H1 (cell line): ENCODE data around the gene DOCK10. TPM values are rescaled to one million over a fixed set of nuclear protein-coding genes. Genes with fewer than 3 reads are reported as not detected.

Source experiments
- CTCF ChIA-PET: fragments of 300-600 bp; sonication (Branson Sonifier 250); formaldehyde crosslinking; loops from one replicate; lab custom pipeline; 2021; ENCODE audit not compliant: partially characterized antibody; lab: Charles Lee
- POLR2A ChIA-PET: fragments of 300-600 bp; sonication (Branson Sonifier 250); formaldehyde crosslinking; loops from one replicate; lab custom pipeline; 2021; ENCODE audit warnings: inconsistent platforms; ENCODE audit not compliant: partially characterized antibody; lab: Charles Lee
- DNase-seq, 2 experiments: peaks; one replicate each; pipeline versions ENCODE4 v3.0.0 to v3.0.0-alpha.2; 2010 to 2022; ENCODE audit warnings: low spot score in 2 of 2, low read depth in 1 of 2, mixed read lengths in 1 of 2
- FAIRE-seq: peaks from 2 replicates; lab custom pipeline; 2011; peaks lifted over from hg19 to GRCh38; lab: Jason Lieb, UNC
- H2AFZ ChIP-seq: 2 replicates; pipeline ENCODE4 v1.8.1; 2012; ENCODE audit warnings: low read length, inconsistent platforms
- H2AK5ac ChIP-seq: 2 replicates; pipeline ENCODE4 v1.6.1; 2013; ENCODE audit warnings: low read depth, low read length
- H2BK120ac ChIP-seq: replicated peaks from 2 replicates; pipeline ENCODE3; 2013; ENCODE audit warnings: low read depth, low read length, inconsistent platforms
- H2BK12ac ChIP-seq: 2 replicates; pipeline ENCODE4 v1.6.1; 2013; ENCODE audit warnings: low read depth, low read length
- H2BK15ac ChIP-seq: 2 replicates; pipeline ENCODE4 v1.6.1; 2013; ENCODE audit warnings: low read length
- H2BK20ac ChIP-seq: 2 replicates; pipeline ENCODE4 v1.6.1; 2013; ENCODE audit warnings: low read length
- H2BK5ac ChIP-seq: 2 replicates; pipeline ENCODE4 v1.6.1; 2013; ENCODE audit warnings: low read depth, low read length
- H3K14ac ChIP-seq: 2 replicates; pipeline ENCODE4 v1.6.1; 2013; ENCODE audit warnings: inconsistent platforms; ENCODE audit not compliant: insufficient read length
- H3K18ac ChIP-seq: 2 replicates; pipeline ENCODE4 v1.6.1; 2013; ENCODE audit warnings: low read length; ENCODE audit errors: extremely low read depth
- H3K23ac ChIP-seq: 2 replicates; pipeline ENCODE4 v1.6.1; 2013; ENCODE audit warnings: inconsistent platforms; ENCODE audit not compliant: insufficient read length
- H3K23me2 ChIP-seq: 2 replicates; pipeline ENCODE4 v1.6.1; 2013; ENCODE audit warnings: low read depth, low read length
- H3K27ac ChIP-seq: 2 replicates; pipeline ENCODE4 v1.6.1; 2011; ENCODE audit warnings: low read depth, low read length, inconsistent platforms
- H3K27me3 ChIP-seq, 4 experiments: replicated peaks in 1 of 4; 1 replicate in 1 of 4; 2 replicates in 3 of 4; pipeline versions ENCODE4 v1.6.1 to v1.8.1; 2011 to 2013; ENCODE audit warnings: low read length in 3 of 4, mild to moderate bottlenecking in 3 of 4, inconsistent platforms in 2 of 4, mixed read lengths in 2 of 4, moderate library complexity in 1 of 4; ENCODE audit not compliant: control insufficient read depth in 3 of 4, insufficient read depth in 3 of 4; ENCODE audit errors: extremely low read depth in 1 of 4
- H3K36me3 ChIP-seq, 4 experiments: 2 replicates each; pipeline versions ENCODE4 v1.6.1 to v1.8.1; 2011 to 2013; ENCODE audit warnings: mild to moderate bottlenecking in 4 of 4, low read length in 3 of 4, moderate library complexity in 2 of 4, control low read depth in 1 of 4, inconsistent platforms in 1 of 4; ENCODE audit not compliant: insufficient read depth in 4 of 4, control insufficient read depth in 2 of 4
- H3K4ac ChIP-seq: replicated peaks from 2 replicates; pipeline ENCODE3; 2013; ENCODE audit warnings: low read length, low read depth, mixed read lengths, inconsistent platforms; ENCODE audit not compliant: insufficient read length
- H3K4me1 ChIP-seq, 4 experiments: replicated peaks in 1 of 4; 1 replicate in 1 of 4; 2 replicates in 3 of 4; pipeline versions ENCODE4 v1.6.1 to v1.8.1; 2011 to 2013; ENCODE audit warnings: low read length in 3 of 4, inconsistent platforms in 2 of 4, mixed read lengths in 1 of 4; ENCODE audit not compliant: insufficient read depth in 4 of 4, control insufficient read depth in 3 of 4
- H3K4me2 ChIP-seq, 2 experiments: 2 replicates each; pipeline versions ENCODE4 v1.6.1 to v1.8.1; 2011 to 2013; ENCODE audit warnings: low read depth in 2 of 2, low read length in 2 of 2, control low read depth in 1 of 2, inconsistent platforms in 1 of 2, mild to moderate bottlenecking in 1 of 2; ENCODE audit not compliant: insufficient read depth in 1 of 2
- H3K4me3 ChIP-seq, 4 experiments: fragments of 200-600, 300-600 bp in 1 of 4; sonication (generic), shearing (Covaris generic), sonication (Bioruptor Twin) in 1 of 4; 2 replicates each; pipeline versions ENCODE4 v1.5.1 to v1.8.1; 2011 to 2016; ENCODE audit warnings: low read length in 4 of 4, low read depth in 3 of 4, control low read depth in 2 of 4, inconsistent platforms in 2 of 4, mild to moderate bottlenecking in 2 of 4, mixed read lengths in 1 of 4, moderate library complexity in 1 of 4; ENCODE audit not compliant: insufficient read depth in 2 of 4; ENCODE audit errors: extremely low read depth in 1 of 4
- H3K56ac ChIP-seq: replicated peaks from 2 replicates; pipeline ENCODE3; 2013; ENCODE audit warnings: low read depth, mild to moderate bottlenecking, mixed read lengths, low read length, inconsistent platforms; ENCODE audit not compliant: insufficient read length
- H3K79me1 ChIP-seq: 2 replicates; pipeline ENCODE4 v1.6.1; 2013; ENCODE audit warnings: low read depth, low read length, control low read depth
- H3K79me2 ChIP-seq, 2 experiments: 2 replicates each; pipeline versions ENCODE4 v1.6.1 to v1.8.1; 2012 to 2013; ENCODE audit warnings: low read length in 2 of 2, mild to moderate bottlenecking in 2 of 2, inconsistent platforms in 1 of 2; ENCODE audit not compliant: insufficient read depth in 2 of 2, control insufficient read depth in 1 of 2
- H3K9ac ChIP-seq, 4 experiments: replicated peaks in 1 of 4; 1 replicate in 1 of 4; 2 replicates in 3 of 4; pipeline versions ENCODE4 v1.6.1 to v1.8.1; 2011 to 2013; ENCODE audit warnings: low read depth in 3 of 4, low read length in 3 of 4, control low read depth in 2 of 4, mild to moderate bottlenecking in 2 of 4, moderate library complexity in 2 of 4, inconsistent platforms in 1 of 4; ENCODE audit errors: extremely low read depth in 1 of 4
- H3K9me3 ChIP-seq, 2 experiments: 2 replicates each; pipeline versions ENCODE4 v1.6.1 to v1.8.1; 2012 to 2013; ENCODE audit warnings: mild to moderate bottlenecking in 2 of 2, moderate library complexity in 2 of 2, control low read depth in 1 of 2, inconsistent platforms in 1 of 2, low read depth in 1 of 2, low read length in 1 of 2, mixed read lengths in 1 of 2; ENCODE audit not compliant: insufficient read depth in 2 of 2
- H4K20me1 ChIP-seq, 2 experiments: replicated peaks in 1 of 2; 2 replicates each; pipeline versions ENCODE3 to v1.8.1; 2011 to 2013; ENCODE audit warnings: inconsistent platforms in 2 of 2, low read length in 2 of 2, mild to moderate bottlenecking in 1 of 2; ENCODE audit not compliant: insufficient read depth in 2 of 2, control insufficient read depth in 1 of 2
- H4K5ac ChIP-seq: 2 replicates; pipeline ENCODE4 v1.6.1; 2013; ENCODE audit warnings: low read length, low read depth, mixed read lengths, inconsistent platforms; ENCODE audit not compliant: insufficient read length
- H4K8ac ChIP-seq: 2 replicates; pipeline ENCODE4 v1.8.0; 2013; ENCODE audit warnings: mild to moderate bottlenecking, moderate library complexity, low read length, inconsistent platforms; ENCODE audit not compliant: insufficient read depth; ENCODE audit errors: extremely low read depth
- H4K91ac ChIP-seq: replicated peaks from 2 replicates; pipeline ENCODE3; 2013; ENCODE audit warnings: low read length, mixed read lengths, inconsistent platforms; ENCODE audit not compliant: insufficient read length
- FOSL1 ChIP-seq: IDR thresholded peaks from 2 replicates; pipeline ENCODE4 v1.6.1; 2011; ENCODE audit warnings: mild to moderate bottlenecking, low read depth, low read length, moderate library complexity; ENCODE audit not compliant: insufficient read depth
- HDAC6 ChIP-seq: IDR thresholded peaks from one replicate; pipeline ENCODE4 v1.7.1; 2012; ENCODE audit warnings: low read depth, mild to moderate bottlenecking, inconsistent platforms, low read length, moderate library complexity
- RXRA ChIP-seq: IDR thresholded peaks from 2 replicates; pipeline ENCODE4 v1.6.1; 2011; ENCODE audit warnings: low read depth, mild to moderate bottlenecking, low read length, moderate library complexity; ENCODE audit not compliant: insufficient read depth
- WGBS, 2 experiments: shearing (Covaris generic) in 1 of 2; methylation state at CpG; one replicate each; pipeline versions ENCODE4 v1.1.6 to v1.1.7; 2013 to 2015; ENCODE audit warnings: low lambda C conversion rate in 2 of 2, mixed read lengths in 2 of 2, inconsistent platforms in 1 of 2, low coverage in 1 of 2, missing lambda C conversion rate in 1 of 2; ENCODE audit not compliant: insufficient replicate concordance in 2 of 2, insufficient coverage in 1 of 2, insufficient read length in 1 of 2; ENCODE audit errors: extremely low coverage in 1 of 2, missing lambda C conversion rate in 1 of 2; 5-methylcytosine and 5-hydroxymethylcytosine counted together
- polyA plus RNA-seq, 7 experiments: library from polyadenylated mRNA; depleted of rRNA in 3 of 7; stranded (reverse) in 5 of 7; unstranded in 2 of 7; fragments of >200 nt in 5 of 7; fragments of 200-250 nt in 2 of 7; gene quantifications; 1 replicate in 5 of 7; 2 replicates in 1 of 7; 4 replicates in 1 of 7; pipeline versions ENCODE4 v1.2.1 to v1.2.3, GENCODE V29; 2011 to 2013; ENCODE audit warnings: missing spikeins in 2 of 7, mixed read lengths in 2 of 7
- total RNA-seq: library from RNA; stranded (reverse); fragmentation: NEBNext Ultra II Directional; extraction: Animal tissue kit (Norgen Biotek cat#: 25700); gene quantifications from 2 replicates; pipeline ENCODE4 v1.2.1, GENCODE V29; 2021

The DOCK10 gene
- total and polyA plus RNA-seq, 2 of the 8 experiments (the other 6 are each of a cell fraction or from before 2014, with no cell fraction given): 0.33 to 1.6 TPM

- H3K23ac ChIP-seq: no peak overlapping the region
- no peak overlapping the region for H3K4me3 ChIP-seq
- 71% methylated on average over 2 of the region's 2 CpGs; no CpG with 5 or more reads in 1 of the 2 experiments for WGBS, 2 experiments
- H3K56ac ChIP-seq: no peak overlapping the region
- H3K9ac ChIP-seq: no peak overlapping the region
- H2BK12ac ChIP-seq: no peak overlapping the region
- H3K18ac ChIP-seq: no peak overlapping the region
- no peak overlapping the region for H4K91ac ChIP-seq
- H4K20me1 ChIP-seq: no peaks in the 10 kb centered on the region
- ChIA-PET POLR2A (no interaction called here), CTCF (interaction anchor here (0.7 to 4.3 kb wide), 6 partner anchors 11 to 240 kb away, joined by 3 to 45 read pairs (median 13); no protein-coding TSS in a partner anchor)
- H3K23me2 ChIP-seq: no peaks in the 10 kb centered on the region
- no peak for DNase-seq
- H3K14ac ChIP-seq: no peak overlapping the region
- no peak overlapping the region for H3K4me2 ChIP-seq
- no peak overlapping the region for H4K8ac ChIP-seq
- no peak overlapping the region for H3K27ac ChIP-seq
- H3K36me3 ChIP-seq: no peaks in the 10 kb centered on the region
- no peak overlapping the region for H4K5ac ChIP-seq
- no peak overlapping the region for H2AK5ac ChIP-seq
- no peak overlapping the region for H2AFZ ChIP-seq
- no peaks in the 10 kb centered on the region for H3K27me3 ChIP-seq
- H3K79me1 ChIP-seq: no peaks in the 10 kb centered on the region
- no peaks in the 10 kb centered on the region; a peak in 2 of 7 replicates for H3K4me1 ChIP-seq
- FAIRE-seq: no peak
- no peak overlapping the region for H3K4ac ChIP-seq
- H3K79me2 ChIP-seq: no peaks in the 10 kb centered on the region
- no peak overlapping the region for H2BK15ac ChIP-seq
- H3K9me3 ChIP-seq: no peaks in the 10 kb centered on the region
- no peak overlapping the region for H2BK120ac ChIP-seq
- H2BK5ac ChIP-seq: no peak overlapping the region
- no peak overlapping the region for H2BK20ac ChIP-seq
- TF ChIP-seq FOSL1: no peak
- no peak for TF ChIP-seq HDAC6
- TF ChIP-seq RXRA: no peak
Observed at GRCh38 chr2:225004597-225004996, 37.7 kb downstream of the DOCK10 start.
